Small intestine (tissue), 7 donors: ENCODE data around the gene TUBA3C. TPM values are rescaled to one million over a fixed set of nuclear protein-coding genes. Genes with fewer than 3 reads are reported as not detected.

Source experiments
- DNase-seq, 2 donors: peaks; one replicate each; pipeline versions ENCODE4 v3.0.0 to v3.0.0-alpha.2; 2013
- FAIRE-seq: peaks from 2 replicates; lab custom pipeline; 2012; peaks lifted over from hg19 to GRCh38; lab: Jason Lieb, UNC
- H3K27ac ChIP-seq, 3 donors: one replicate each; pipeline ENCODE4 v1.5.1; 2013; ENCODE audit warnings: low read length in 2 of 3, mild to moderate bottlenecking in 2 of 3, control low read depth in 1 of 3, inconsistent platforms in 1 of 3, low read depth in 1 of 3, moderate library complexity in 1 of 3
- H3K27me3 ChIP-seq, 3 donors: one replicate each; pipeline ENCODE4 v1.6.1; 2013; ENCODE audit warnings: low read length in 3 of 3, inconsistent platforms in 1 of 3; ENCODE audit not compliant: control insufficient read depth in 3 of 3, insufficient read depth in 3 of 3
- H3K36me3 ChIP-seq, 3 donors: one replicate each; pipeline ENCODE4 v1.6.1; 2013; ENCODE audit warnings: low read length in 3 of 3, inconsistent platforms in 1 of 3, low read depth in 1 of 3, mild to moderate bottlenecking in 1 of 3, moderate library complexity in 1 of 3; ENCODE audit not compliant: control insufficient read depth in 3 of 3, insufficient read depth in 2 of 3
- H3K4me1 ChIP-seq, 3 donors: one replicate each; pipeline ENCODE4 v1.6.1; 2013; ENCODE audit warnings: low read length in 2 of 3, inconsistent platforms in 1 of 3, low read depth in 1 of 3, mild to moderate bottlenecking in 1 of 3, moderate library complexity in 1 of 3; ENCODE audit not compliant: control insufficient read depth in 3 of 3, insufficient read depth in 2 of 3
- H3K4me3 ChIP-seq, 3 donors: one replicate each; pipeline ENCODE4 v1.5.1; 2013; ENCODE audit warnings: low read length in 3 of 3, control low read depth in 1 of 3, inconsistent platforms in 1 of 3, low read depth in 1 of 3, mild to moderate bottlenecking in 1 of 3, moderate library complexity in 1 of 3
- H3K9me3 ChIP-seq, 2 donors: one replicate each; pipeline ENCODE4 v1.6.1; 2013; ENCODE audit warnings: low read depth in 1 of 2, low read length in 1 of 2; ENCODE audit not compliant: control insufficient read depth in 2 of 2, insufficient read depth in 1 of 2
- WGBS, 3 donors: extraction: QIAGEN DNeasy Blood & Tissue Kit; methylation state at CpG; one replicate each; pipeline ENCODE4 v1.1.7; 2013; 5-methylcytosine and 5-hydroxymethylcytosine counted together
- polyA plus RNA-seq, 4 donors: library from polyadenylated mRNA; stranded (reverse) in 3 of 4; unstranded in 1 of 4; fragments of 200-250 nt in 3 of 4; fragments of 120-200 nt in 1 of 4; gene quantifications; one replicate each; pipeline versions ENCODE4 v1.2.1 to v1.2.3, GENCODE V29; 2013
- donor health status: healthy with polysubstance abuse.
- donor health status: control.
- donor health status: control.
- donor health status: Bipolar disorder and iron deficiency.
- donor health status: healthy.

The TUBA3C gene
- polyA plus RNA-seq, 4 donors: not detected

- Histone ChIP-seq H3K9me3 (peaks cover 0 to 84% of the 10 kb centered on the region in 2 donors), H3K4me3 (no peak overlapping the region), H3K36me3 (no peaks in the 10 kb centered on the region), H3K4me1 (no peaks in the 10 kb centered on the region), H3K27ac (no peak overlapping the region), H3K27me3 (no peaks in the 10 kb centered on the region)
- FAIRE-seq: no peak
- DNase-seq: no peak
- 53 to 65% (median 62%) methylated on average over 9 of the region's 9 CpGs for WGBS, 3 donors
Observed at GRCh38 chr13:19158526-19159174, 23.0 kb downstream of the TUBA3C start.

- no peaks in the 10 kb centered on the region for H3K27me3 ChIP-seq
- H3K9me3 ChIP-seq: peaks cover 0 to 90% of the 10 kb centered on the region in 2 donors
- DNase-seq (no peak), FAIRE-seq (no peak)
- WGBS, 3 donors: 61 to 69% (median 68%) methylated on average over 6 of the region's 6 CpGs
- no peak overlapping the region for H3K27ac ChIP-seq
- H3K4me1 ChIP-seq: no peaks in the 10 kb centered on the region
- no peaks in the 10 kb centered on the region for H3K36me3 ChIP-seq
- no peak overlapping the region for H3K4me3 ChIP-seq
Observed at GRCh38 chr13:19158006-19158405, 23.6 kb downstream of the TUBA3C start.

- DNase-seq (no peak), FAIRE-seq (no peak)
- Histone ChIP-seq H3K27ac (no peak overlapping the region), H3K27me3 (no peaks in the 10 kb centered on the region), H3K9me3 (peaks cover 0 to 91% of the 10 kb centered on the region in 2 donors), H3K4me3 (no peak overlapping the region), H3K36me3 (no peaks in the 10 kb centered on the region), H3K4me1 (no peaks in the 10 kb centered on the region)
- 40 to 51% (median 42%) methylated on average over 2 of the region's 2 CpGs for WGBS, 3 donors
Observed at GRCh38 chr13:19157461-19157860, 24.2 kb downstream of the TUBA3C start.

- no peak overlapping the region for H3K27ac ChIP-seq
- DNase-seq (no peak), FAIRE-seq (no peak)
- peaks cover 0 to 91% of the 10 kb centered on the region in 2 donors for H3K9me3 ChIP-seq
- H3K36me3 ChIP-seq: no peaks in the 10 kb centered on the region
- H3K4me1 ChIP-seq: no peaks in the 10 kb centered on the region
- no peaks in the 10 kb centered on the region for H3K27me3 ChIP-seq
- WGBS, 3 donors: 70 to 75% (median 70%) methylated on average over 14 of the region's 14 CpGs
- H3K4me3 ChIP-seq: no peak overlapping the region
Observed at GRCh38 chr13:19156013-19156825, 25.4 kb downstream of the TUBA3C start.

- Histone ChIP-seq H3K4me1 (no peaks in the 10 kb centered on the region), H3K9me3 (peaks cover 0 to 91% of the 10 kb centered on the region in 2 donors), H3K36me3 (no peaks in the 10 kb centered on the region), H3K27me3 (no peaks in the 10 kb centered on the region), H3K4me3 (no peak overlapping the region), H3K27ac (no peak overlapping the region)
- WGBS, 3 donors: 63 to 71% (median 65%) methylated on average over 6 of the region's 6 CpGs
- FAIRE-seq (no peak), DNase-seq (no peak)
Observed at GRCh38 chr13:19155321-19155861, 26.2 kb downstream of the TUBA3C start.

- Histone ChIP-seq H3K4me3 (no peak overlapping the region), H3K4me1 (no peaks in the 10 kb centered on the region), H3K9me3 (peaks cover 0 to 91% of the 10 kb centered on the region in 2 donors), H3K27ac (no peak overlapping the region), H3K27me3 (no peaks in the 10 kb centered on the region), H3K36me3 (no peaks in the 10 kb centered on the region)
- DNase-seq (no peak), FAIRE-seq (no peak)
- 73 to 77% (median 76%) methylated on average over 7 of the region's 7 CpGs for WGBS, 3 donors
Observed at GRCh38 chr13:19154843-19155242, 26.8 kb downstream of the TUBA3C start.

- no peaks in the 10 kb centered on the region for H3K4me1 ChIP-seq
- DNase-seq (no peak), FAIRE-seq (no peak)
- H3K27me3 ChIP-seq: no peaks in the 10 kb centered on the region
- H3K36me3 ChIP-seq: no peaks in the 10 kb centered on the region
- WGBS, 3 donors: 75 to 76% (median 75%) methylated on average over 9 of the region's 9 CpGs
- H3K4me3 ChIP-seq: no peak overlapping the region
- H3K27ac ChIP-seq: no peak overlapping the region
- peaks cover 0 to 89% of the 10 kb centered on the region in 2 donors for H3K9me3 ChIP-seq
Observed at GRCh38 chr13:19153782-19154450, 27.7 kb downstream of the TUBA3C start.

GRCh38 chr13:19152403-19152802, 29.2 kb downstream of the TUBA3C start:
- no peak for FAIRE-seq
- H3K27me3 ChIP-seq: no peaks in the 10 kb centered on the region
- WGBS, 3 donors: 56 to 68% (median 65%) methylated on average over 5 of the region's 5 CpGs

More at GRCh38 chr13:19152403-19152802, 29.2 kb downstream of the TUBA3C start:
- no peak for DNase-seq
- no peak overlapping the region for H3K27ac ChIP-seq
- no peak overlapping the region for H3K4me3 ChIP-seq
- H3K4me1 ChIP-seq: no peaks in the 10 kb centered on the region
- peaks cover 0 to 76% of the 10 kb centered on the region in 2 donors for H3K9me3 ChIP-seq
- H3K36me3 ChIP-seq: no peaks in the 10 kb centered on the region
